Suprapubic skin (tissue), 4 donors: ENCODE measurements around the gene PDE4D.

Experiments
- CTCF ChIP-seq, 2 donors: fragments of 200-600 bp in 1 of 2; fragments of 450-650 bp in 1 of 2; sonication (generic) in 1 of 2; IDR thresholded peaks; one replicate each; pipeline ENCODE4 v1.5.1; 2016 to 2019; ENCODE audit warnings: antibody characterized with exemption in 2 of 2, mild to moderate bottlenecking in 1 of 2, moderate library complexity in 1 of 2
- EP300 ChIP-seq: sonication (generic); formaldehyde crosslinking; IDR thresholded peaks from one replicate; pipeline ENCODE4 v1.6.1; 2017; ENCODE audit warnings: antibody characterized with exemption
- POLR2A ChIP-seq, 2 donors: fragments of 450-650 bp; IDR thresholded peaks; one replicate each; pipeline ENCODE4 v1.6.1; 2017; ENCODE audit warnings: antibody characterized with exemption in 2 of 2, mild to moderate bottlenecking in 2 of 2, moderate library complexity in 2 of 2
- POLR2AphosphoS5 ChIP-seq, 3 donors: sonication (generic); formaldehyde crosslinking; IDR thresholded peaks; one replicate each; pipeline ENCODE4 v1.6.1; 2017; ENCODE audit warnings: antibody characterized with exemption in 3 of 3

DNA sequence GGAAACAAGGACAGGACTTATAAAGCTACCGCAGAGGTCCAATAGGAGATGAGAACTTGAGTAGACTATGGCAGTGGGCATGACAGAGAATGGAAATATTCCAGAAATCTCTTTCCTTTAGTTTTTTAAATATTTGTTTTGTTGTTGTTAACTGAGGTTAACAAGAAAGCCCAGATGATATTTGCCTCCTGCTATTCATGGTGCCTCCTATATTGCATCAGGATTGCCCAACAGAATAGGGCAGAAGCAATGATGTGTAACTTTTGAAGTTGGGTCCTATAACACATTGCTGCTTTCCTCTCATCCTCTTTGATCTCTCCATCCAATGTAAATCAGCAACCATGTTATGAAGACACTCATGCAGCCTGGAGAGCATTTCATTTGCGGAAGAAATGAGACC, 42.8 kb downstream of the PDE4D start:
- no peak for TF ChIP-seq POLR2AphosphoS5 (IDR thresholded peaks at IDR 0.05)
- TF ChIP-seq POLR2A (IDR thresholded peaks at IDR 0.05): no peak
- TF ChIP-seq CTCF (IDR thresholded peaks at IDR 0.05): no peak
- no peak for TF ChIP-seq EP300
